GM10266 (cell line): ENCODE data around the gene LY6G5B.

Experiments used
- DNase-seq: peaks from one replicate; pipeline ENCODE4 v3.0.0; 2012; ENCODE audit errors: extremely low spot score
- CTCF ChIP-seq: IDR thresholded peaks from 2 replicates; pipeline ENCODE4 v1.5.1; 2012; ENCODE audit warnings: mild to moderate bottlenecking, low read depth; ENCODE audit not compliant: control insufficient read depth, insufficient read depth; ENCODE audit errors: missing control alignments

Gene LY6G5B

DNA sequence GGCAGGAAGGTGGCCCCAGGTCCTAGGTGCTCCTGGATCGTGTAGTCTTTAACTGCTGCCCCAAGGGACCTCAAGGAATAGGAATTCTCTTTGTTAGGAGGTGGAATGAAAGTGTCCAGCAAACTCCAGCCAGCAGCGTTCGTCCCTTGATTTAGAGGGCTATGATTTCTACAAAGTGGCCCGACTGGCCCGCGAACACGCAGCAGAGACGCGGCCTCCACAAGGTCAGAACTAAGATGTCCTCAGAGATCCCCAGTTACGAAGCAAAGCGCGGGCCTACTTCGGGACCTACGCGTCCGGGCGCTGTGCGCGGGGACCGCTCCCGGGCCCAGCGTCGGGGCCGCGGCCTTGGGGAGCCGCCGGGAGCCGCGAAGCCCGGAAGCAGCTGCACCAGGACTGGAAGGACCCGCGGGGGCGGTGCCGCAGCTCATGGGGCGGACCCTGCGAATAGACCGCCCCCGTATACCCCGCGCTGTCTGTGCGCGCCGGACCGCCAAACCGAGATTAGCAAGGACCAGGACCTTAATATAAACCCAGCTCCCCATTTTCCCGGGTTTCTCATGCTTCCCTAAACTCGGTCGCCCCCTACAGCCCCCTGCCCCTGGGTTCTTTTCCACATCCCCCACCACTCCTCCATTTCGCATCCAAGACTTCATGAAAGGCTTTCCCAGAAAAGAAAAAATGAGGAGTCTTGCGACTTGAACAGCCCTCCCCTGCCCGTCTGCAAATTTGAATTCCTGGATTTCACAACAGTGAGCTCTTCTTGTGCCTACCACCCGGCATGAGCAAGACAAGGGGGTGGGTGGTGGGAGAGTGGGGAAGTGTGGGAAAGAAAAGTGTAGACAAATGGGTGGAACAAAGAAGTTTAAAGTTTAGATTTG lies 9.2 kb upstream of the LY6G5B start, which contains the start of gene C6orf47:
Gene C6orf47 (minus strand): TSS at position 398 of the 881 bp plus-strand sequence. CDS start 831 bp downstream, outside the sequence.
- TF ChIP-seq CTCF, result no peak
- peak; percentile 85 for DNase-seq

DNA sequence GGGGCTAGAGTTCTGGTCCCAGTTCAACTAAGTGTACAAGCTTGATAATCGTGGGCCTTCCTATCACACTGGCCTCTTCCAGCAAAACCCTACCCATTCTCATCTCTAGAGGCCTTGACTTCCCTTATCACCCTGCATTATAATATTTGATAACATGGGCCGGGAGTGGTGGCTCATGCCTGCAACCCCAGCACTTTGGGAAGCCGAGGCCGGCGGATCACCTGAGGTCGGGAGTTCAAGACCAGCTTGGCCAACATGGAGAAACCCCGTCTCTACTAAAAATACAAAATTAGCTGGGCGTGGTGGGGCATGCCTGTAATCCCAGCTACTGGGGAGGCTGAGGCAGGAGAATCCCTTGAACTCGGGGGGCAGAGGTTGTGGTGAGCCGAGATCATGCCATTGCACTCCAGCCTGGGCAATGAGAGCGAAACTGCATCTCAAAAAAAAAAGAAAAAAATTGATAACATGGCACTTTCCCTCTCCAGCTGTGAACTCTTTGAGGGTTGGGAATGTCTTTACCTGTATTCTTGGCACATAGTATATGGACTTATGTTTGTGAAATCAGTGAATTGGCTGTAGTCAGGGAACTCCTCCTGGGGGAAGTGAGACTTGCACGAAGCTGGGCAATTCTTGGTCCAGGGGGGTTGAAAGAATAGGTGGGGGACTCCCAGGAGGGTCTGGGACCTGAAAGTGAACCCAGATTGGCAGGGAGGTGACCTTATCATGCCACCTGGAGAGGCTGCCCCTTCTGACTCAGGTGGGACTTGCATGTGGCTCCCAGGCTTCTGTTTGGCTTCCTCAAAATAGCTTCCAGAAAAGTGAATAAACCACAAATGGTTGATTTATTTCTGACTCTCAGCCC lies 8.3 kb upstream of the LY6G5B start:
- no peak for DNase-seq
- TF ChIP-seq CTCF, result no peak

GRCh38 chr6:31662124-31662723 lies 7.6 kb upstream of the LY6G5B start:
- TF ChIP-seq CTCF, result no peak
- DNase-seq, result no peak

GRCh38 chr6:31663126-31663960 lies 6.4 kb upstream of the LY6G5B start:
- no peak for TF ChIP-seq CTCF
- no peak for DNase-seq

DNA sequence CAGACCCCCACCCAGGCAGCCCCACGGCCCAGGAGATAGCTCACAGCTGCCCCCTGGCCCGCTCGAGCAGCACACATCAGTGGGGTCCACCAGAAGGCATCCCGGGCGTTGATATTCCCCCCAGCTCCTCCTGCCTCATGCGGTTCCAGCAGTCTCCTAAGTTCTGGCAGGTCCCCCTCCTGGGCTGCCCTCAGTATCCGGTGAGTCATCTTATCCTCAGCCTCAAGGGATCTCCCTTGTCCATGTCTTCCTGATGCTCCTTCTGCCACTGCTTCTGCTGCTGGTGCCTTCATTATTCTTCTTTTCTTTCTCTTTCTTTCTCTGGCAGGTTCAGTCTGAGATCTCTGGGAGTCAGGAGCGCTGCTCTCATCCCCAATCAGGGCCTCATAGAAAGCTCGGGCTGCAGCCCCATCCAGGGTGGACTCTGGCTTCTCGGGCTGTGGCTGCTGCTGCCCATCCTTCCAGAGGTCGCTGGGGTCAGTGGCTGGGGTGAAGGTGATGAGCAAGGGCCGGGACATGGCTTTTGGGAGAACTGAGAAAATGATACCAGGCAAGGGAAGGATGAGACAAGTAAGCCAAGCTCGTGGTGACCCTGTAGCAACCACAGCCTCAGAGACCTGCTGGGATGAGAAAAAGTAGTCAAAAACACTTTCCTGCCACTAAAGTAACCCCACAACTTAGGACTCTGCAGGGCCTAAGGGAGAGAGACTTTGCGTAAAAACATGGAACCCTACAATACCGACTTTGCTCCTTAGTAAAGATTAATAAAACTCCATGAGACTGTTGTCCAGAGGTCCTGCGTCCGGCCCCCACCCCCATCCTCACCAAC lies 5.6 kb upstream of the LY6G5B start:
- DNase-seq, result no peak
- no peak for TF ChIP-seq CTCF
